MM.1S (cell line): ENCODE data around the gene RACGAP1.

Experiments
- DNase-seq: peaks from one replicate; pipeline ENCODE4 v3.0.0-alpha.2; 2015
- H2AFZ ChIP-seq: fragments of 300-600 bp; sonication (generic); 2 replicates; pipeline ENCODE4 v1.6.0; 2016; ENCODE audit warnings: antibody characterized with exemption, low read length
- H3F3A ChIP-seq: fragments of 300-600 bp; sonication (generic); 2 replicates; pipeline ENCODE4 v1.6.1; 2016; ENCODE audit warnings: mild to moderate bottlenecking, antibody characterized with exemption, low read length, moderate library complexity, mixed read lengths; ENCODE audit not compliant: insufficient read depth
- H3K27ac ChIP-seq: fragments of 300-600 bp; sonication (generic); 2 replicates; pipeline ENCODE4 v1.5.1; 2016; ENCODE audit warnings: mild to moderate bottlenecking, low read length
- H3K27me3 ChIP-seq: fragments of 300-600 bp; sonication (generic); replicated peaks from 2 replicates; pipeline ENCODE4 v1.6.0; 2016; ENCODE audit warnings: low read length; ENCODE audit not compliant: insufficient read depth
- H3K36me3 ChIP-seq: fragments of 300-600 bp; sonication (generic); replicated peaks from 2 replicates; pipeline ENCODE4 v1.6.1; 2016; ENCODE audit warnings: mild to moderate bottlenecking, low read length, mixed read lengths; ENCODE audit not compliant: insufficient read depth
- H3K4me1 ChIP-seq: fragments of 300-600 bp; sonication (generic); 2 replicates; pipeline ENCODE4 v1.6.1; 2016; ENCODE audit warnings: low read length, mixed read lengths
- H3K4me2 ChIP-seq: fragments of 300-600 bp; sonication (generic); 2 replicates; pipeline ENCODE4 v1.6.0; 2016; ENCODE audit warnings: low read depth, low read length
- H3K4me3 ChIP-seq: fragments of 300-600 bp; sonication (generic); 2 replicates; pipeline ENCODE4 v1.5.1; 2016; ENCODE audit warnings: low read length, mixed read lengths
- H3K79me2 ChIP-seq: fragments of 300-600 bp; sonication (generic); 2 replicates; pipeline ENCODE4 v1.6.1; 2016; ENCODE audit warnings: mixed run types, low read length, mixed read lengths
- H3K9ac ChIP-seq: fragments of 300-600 bp; sonication (generic); 2 replicates; pipeline ENCODE4 v1.6.1; 2016; ENCODE audit warnings: low read length, mixed read lengths
- H3K9me2 ChIP-seq: fragments of 300-600 bp; sonication (generic); replicated peaks from 2 replicates; pipeline ENCODE4 v1.6.1; 2016; ENCODE audit warnings: mild to moderate bottlenecking, low read length, mixed read lengths; ENCODE audit not compliant: insufficient read depth
- H3K9me3 ChIP-seq: fragments of 300-600 bp; sonication (generic); replicated peaks from 2 replicates; pipeline ENCODE4 v1.6.1; 2016; ENCODE audit warnings: mild to moderate bottlenecking, low read length, mixed read lengths; ENCODE audit not compliant: insufficient read depth
- H4K20me1 ChIP-seq: fragments of 300-600 bp; sonication (generic); 2 replicates; pipeline ENCODE4 v1.6.1; 2016; ENCODE audit warnings: mild to moderate bottlenecking, low read length, moderate library complexity, mixed read lengths; ENCODE audit not compliant: insufficient read depth
- CTCF ChIP-seq: fragments of 300-600 bp; sonication (generic); IDR thresholded peaks from 2 replicates; pipeline ENCODE4 v1.5.1; 2016; ENCODE audit warnings: antibody characterized with exemption, low read length, mixed read lengths
- EZH2 ChIP-seq: fragments of 300-600 bp; sonication (generic); optimal IDR thresholded peaks from 2 replicates; pipeline ENCODE3; 2017; ENCODE audit warnings: low read depth, mild to moderate bottlenecking, antibody characterized with exemption, low read length, mixed read lengths
- EZH2phosphoT487 ChIP-seq: fragments of 300-600 bp; sonication (generic); IDR thresholded peaks from 2 replicates; pipeline ENCODE4 v1.6.1; 2018; ENCODE audit warnings: antibody characterized with exemption, low read length

The RACGAP1 gene

GRCh38 chr12:50059440-50060119, 34.3 kb upstream of the RACGAP1 start:
- no peak for TF ChIP-seq CTCF
- no peak for TF ChIP-seq EZH2phosphoT487
- TF ChIP-seq EZH2, result no peak
- H3K4me3 ChIP-seq, result no peak overlapping the region
- no peak overlapping the region for H3K9ac ChIP-seq
- H3K9me2 ChIP-seq, result no peaks in the 10 kb centered on the region
- no peaks in the 10 kb centered on the region for H3K79me2 ChIP-seq
- DNase-seq, result no peak
- H3K4me2 ChIP-seq, result no peak overlapping the region
- no peaks in the 10 kb centered on the region for H3K36me3 ChIP-seq
- no peak overlapping the region for H3K27ac ChIP-seq
- 0 out of 2 replicates have a peak, but pooled peaks cover 3% of the 10 kb centered on the region for H4K20me1 ChIP-seq
- H2AFZ ChIP-seq, result no peak overlapping the region
- peaks cover 4% of the 10 kb centered on the region; the same call in 1 of the 2 replicates for H3K4me1 ChIP-seq
- no peaks in the 10 kb centered on the region for H3K9me3 ChIP-seq
- peaks cover 22% of the 10 kb centered on the region for H3K27me3 ChIP-seq
- H3F3A ChIP-seq, result no peaks in the 10 kb centered on the region

GRCh38 chr12:50058743-50059312, 33.5 kb upstream of the RACGAP1 start:
- Histone ChIP-seq H3K27me3 (peaks cover 22% of the 10 kb centered on the region), H3K9ac (no peak overlapping the region), H2AFZ (no peak overlapping the region), H3K36me3 (no peaks in the 10 kb centered on the region), H3K4me1 (peaks cover 4% of the 10 kb centered on the region; the same call in 1 of the 2 replicates), H3K9me2 (no peaks in the 10 kb centered on the region), H3K4me3 (no peak overlapping the region), H3K4me2 (no peak overlapping the region), H3K79me2 (no peaks in the 10 kb centered on the region), H3K9me3 (no peaks in the 10 kb centered on the region), H3K27ac (no peak overlapping the region), H4K20me1 (0 out of 2 replicates have a peak, but pooled peaks cover 3% of the 10 kb centered on the region), H3F3A (no peaks in the 10 kb centered on the region)
- DNase-seq, result no peak
- TF ChIP-seq EZH2, result no peak
- no peak for TF ChIP-seq EZH2phosphoT487
- no peak for TF ChIP-seq CTCF

GRCh38 chr12:50057896-50058670, 32.8 kb upstream of the RACGAP1 start:
- Histone ChIP-seq H3K36me3 (no peaks in the 10 kb centered on the region), H3K9me3 (no peaks in the 10 kb centered on the region), H3F3A (no peaks in the 10 kb centered on the region), H3K79me2 (no peaks in the 10 kb centered on the region), H3K27ac (no peak overlapping the region), H3K4me1 (peaks cover 4% of the 10 kb centered on the region; the same call in 1 of the 2 replicates), H3K9ac (no peak overlapping the region), H2AFZ (no peak overlapping the region), H3K9me2 (no peaks in the 10 kb centered on the region), H3K4me3 (no peak overlapping the region; the same call in 1 of the 2 replicates), H4K20me1 (0 out of 2 replicates have a peak, but pooled peaks cover 3% of the 10 kb centered on the region), H3K4me2 (peak overlapping the region; percentile 45), H3K27me3 (peaks cover 22% of the 10 kb centered on the region)
- TF ChIP-seq EZH2 (no peak), CTCF (no peak)
- DNase-seq, result no peak
